Tibial artery (tissue), 4 donors: ENCODE data around the gene TACC2.

Experiments
- DNase-seq, 2 donors: peaks; one replicate each; pipeline ENCODE4 v3.0.0-alpha.2; 2019
- H3K27ac ChIP-seq, 2 donors: fragments of 200-600 bp; sonication (generic) in 1 of 2; 1 replicate in 1 of 2; 2 replicates in 1 of 2; pipeline ENCODE4 v1.5.1; 2018 to 2019; ENCODE audit warnings: mild to moderate bottlenecking in 1 of 2
- H3K27me3 ChIP-seq, 2 donors: fragments of 200-600 bp; sonication (generic) in 1 of 2; one replicate each; pipeline versions ENCODE4 v1.5.1 to v1.6.0; 2016 to 2019
- H3K36me3 ChIP-seq, 3 donors: fragments of 200-600 bp; sonication (generic) in 2 of 3; one replicate each; pipeline ENCODE4 v1.5.1; 2016 to 2019; ENCODE audit warnings: mild to moderate bottlenecking in 2 of 3
- H3K4me1 ChIP-seq, 4 donors: fragments of 200-600 bp; sonication (generic) in 2 of 4; 1 replicate in 3 of 4; 2 replicates in 1 of 4; pipeline ENCODE4 v1.5.1; 2016 to 2019
- H3K4me3 ChIP-seq, 2 donors: fragments of 200-600 bp; sonication (generic) in 1 of 2; 1 replicate in 1 of 2; 2 replicates in 1 of 2; pipeline ENCODE4 v1.5.1; 2018 to 2019; ENCODE audit warnings: mild to moderate bottlenecking in 2 of 2
- H3K9me3 ChIP-seq, 3 donors: fragments of 200-600 bp; sonication (generic) in 1 of 3; one replicate each; pipeline ENCODE4 v1.5.1; 2016 to 2019
- intact Hi-C: fragments of 100-400 bp; cut with DNase I; formaldehyde crosslinking; loops from one replicate; pipeline ENCODE4 v1.15.0; 2023; ENCODE audit warnings: low total_unique reads
- TF ChIP-seq, protein P1 (sequence below), 2 experiments: fragments of 200-600 bp in 1 of 2; fragments of 450-650 bp in 1 of 2; IDR thresholded peaks; one replicate each; pipeline ENCODE4 v1.5.1; 2017 to 2019; ENCODE audit warnings: antibody characterized with exemption in 2 of 2, mild to moderate bottlenecking in 1 of 2, moderate library complexity in 1 of 2

Gene TACC2

DNA sequence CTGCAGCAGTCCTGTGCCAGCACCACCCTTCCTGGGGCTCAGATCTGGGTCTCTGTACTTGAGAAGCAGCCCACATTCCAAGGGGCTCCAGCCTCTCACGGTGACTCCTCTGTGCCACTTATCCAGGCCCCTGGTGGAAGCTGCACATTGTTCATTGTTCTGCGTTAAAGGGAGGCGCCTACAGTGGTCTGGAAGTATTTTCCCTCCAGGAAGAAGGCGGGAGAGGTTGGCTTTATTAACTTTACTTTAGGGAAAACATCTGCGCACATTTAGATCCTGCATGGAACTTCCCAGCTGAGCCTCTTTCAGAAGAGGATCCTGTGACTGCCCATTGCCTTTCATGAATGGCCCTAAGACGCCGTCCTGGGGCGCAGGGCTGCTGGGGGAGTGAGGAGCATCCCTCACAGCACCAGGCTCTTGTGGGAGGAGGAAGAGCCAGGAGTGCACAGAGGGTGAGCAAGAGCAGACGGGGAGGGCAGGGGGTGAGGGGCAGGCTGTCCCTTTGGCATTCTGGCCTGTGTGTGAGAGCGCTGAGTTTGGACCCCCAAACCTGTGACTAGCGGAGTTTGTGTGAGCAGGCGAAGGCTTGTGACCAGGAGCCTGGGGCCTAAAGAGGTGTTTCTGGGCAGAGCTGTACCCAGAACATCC lies 183.5 kb downstream of the TACC2 start:
- H3K36me3 ChIP-seq = peaks cover 0 to 4% (median 0%) of the 10 kb centered on the region in 3 donors
- no peaks in the 10 kb centered on the region for H3K27me3 ChIP-seq
- no peak overlapping the region for H3K4me3 ChIP-seq
- no peak overlapping the region for H3K27ac ChIP-seq
- TF ChIP-seq, protein P1, sequence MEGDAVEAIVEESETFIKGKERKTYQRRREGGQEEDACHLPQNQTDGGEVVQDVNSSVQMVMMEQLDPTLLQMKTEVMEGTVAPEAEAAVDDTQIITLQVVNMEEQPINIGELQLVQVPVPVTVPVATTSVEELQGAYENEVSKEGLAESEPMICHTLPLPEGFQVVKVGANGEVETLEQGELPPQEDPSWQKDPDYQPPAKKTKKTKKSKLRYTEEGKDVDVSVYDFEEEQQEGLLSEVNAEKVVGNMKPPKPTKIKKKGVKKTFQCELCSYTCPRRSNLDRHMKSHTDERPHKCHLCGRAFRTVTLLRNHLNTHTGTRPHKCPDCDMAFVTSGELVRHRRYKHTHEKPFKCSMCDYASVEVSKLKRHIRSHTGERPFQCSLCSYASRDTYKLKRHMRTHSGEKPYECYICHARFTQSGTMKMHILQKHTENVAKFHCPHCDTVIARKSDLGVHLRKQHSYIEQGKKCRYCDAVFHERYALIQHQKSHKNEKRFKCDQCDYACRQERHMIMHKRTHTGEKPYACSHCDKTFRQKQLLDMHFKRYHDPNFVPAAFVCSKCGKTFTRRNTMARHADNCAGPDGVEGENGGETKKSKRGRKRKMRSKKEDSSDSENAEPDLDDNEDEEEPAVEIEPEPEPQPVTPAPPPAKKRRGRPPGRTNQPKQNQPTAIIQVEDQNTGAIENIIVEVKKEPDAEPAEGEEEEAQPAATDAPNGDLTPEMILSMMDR (IDR thresholded peaks at IDR 0.05) = no peak
- no peaks in the 10 kb centered on the region for H3K9me3 ChIP-seq
- intact Hi-C loops = no loop called here
- H3K4me1 ChIP-seq = peaks cover 0 to 19% (median 5%) of the 10 kb centered on the region in 4 donors
- DNase-seq = no peak

DNA sequence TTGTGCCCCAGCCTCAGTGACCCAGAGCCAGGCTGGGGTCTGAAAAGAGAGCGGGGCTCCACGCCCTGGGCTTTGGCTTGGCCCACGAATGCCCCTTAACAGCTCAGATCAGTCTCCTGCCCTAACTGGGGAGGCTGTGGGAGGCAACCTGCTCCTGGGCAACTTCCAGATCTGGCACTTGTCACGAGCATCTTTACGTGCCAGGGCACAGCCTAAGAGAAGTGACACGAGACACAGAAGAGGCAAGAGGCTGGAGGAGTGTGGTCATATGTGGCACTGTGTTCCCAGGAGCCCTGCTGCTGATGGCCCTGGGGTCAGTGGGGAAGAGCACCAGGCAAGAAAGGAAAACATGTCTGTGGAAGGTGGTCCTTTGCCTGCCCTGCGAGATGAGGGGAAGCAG lies 184.4 kb downstream of the TACC2 start:
- H3K4me1 ChIP-seq = peaks cover 0 to 19% (median 5%) of the 10 kb centered on the region in 4 donors
- no peak overlapping the region for H3K27ac ChIP-seq
- no peak overlapping the region for H3K4me3 ChIP-seq
- H3K36me3 ChIP-seq = peaks cover 0 to 4% (median 0%) of the 10 kb centered on the region in 3 donors
- TF ChIP-seq, protein P1 (IDR thresholded peaks at IDR 0.05) = no peak
- no peak for DNase-seq
- no peaks in the 10 kb centered on the region for H3K9me3 ChIP-seq
- no peaks in the 10 kb centered on the region for H3K27me3 ChIP-seq
- intact Hi-C loops = no loop called here

DNA sequence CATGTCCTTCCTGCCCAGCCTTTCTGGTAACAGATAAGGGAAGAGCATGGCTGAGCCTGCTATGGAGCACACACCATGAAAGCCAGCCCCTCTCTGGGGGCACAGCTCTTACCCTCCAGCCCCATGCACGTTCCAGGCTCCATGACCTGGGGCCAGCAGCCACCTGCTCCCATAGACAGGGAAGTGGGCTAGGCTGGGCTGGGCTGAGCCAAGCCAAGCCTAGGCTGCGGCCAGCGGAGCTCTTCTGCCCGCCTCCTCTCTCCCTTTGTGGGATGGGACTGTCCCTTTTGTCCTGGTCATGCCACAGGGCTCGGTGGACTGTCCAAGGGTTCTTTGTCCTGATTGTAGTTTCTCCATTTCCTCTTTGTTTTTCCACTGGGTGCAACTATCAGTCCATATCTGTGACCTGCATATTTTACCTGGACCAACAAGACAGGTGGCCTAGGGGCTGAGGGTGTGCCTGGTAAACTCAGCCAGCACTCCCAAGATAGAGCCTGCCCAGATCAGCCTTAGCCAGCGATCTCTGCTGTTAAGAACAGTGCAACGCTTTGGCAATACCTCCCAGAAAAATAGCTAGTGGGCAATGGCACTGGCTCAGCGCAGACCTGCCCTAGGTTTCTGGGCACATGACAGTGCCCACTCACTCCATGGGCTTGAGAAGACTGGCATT lies 184.9 kb downstream of the TACC2 start:
- Histone ChIP-seq H3K27ac (no peak overlapping the region), H3K36me3 (peaks cover 0 to 4% (median 0%) of the 10 kb centered on the region in 3 donors), H3K9me3 (no peaks in the 10 kb centered on the region), H3K27me3 (no peaks in the 10 kb centered on the region), H3K4me1 (peaks cover 0 to 19% (median 5%) of the 10 kb centered on the region in 4 donors), H3K4me3 (no peak overlapping the region)
- TF ChIP-seq, protein P1 (IDR thresholded peaks at IDR 0.05) = no peak
- intact Hi-C loops = no loop called here
- no peak for DNase-seq

DNA sequence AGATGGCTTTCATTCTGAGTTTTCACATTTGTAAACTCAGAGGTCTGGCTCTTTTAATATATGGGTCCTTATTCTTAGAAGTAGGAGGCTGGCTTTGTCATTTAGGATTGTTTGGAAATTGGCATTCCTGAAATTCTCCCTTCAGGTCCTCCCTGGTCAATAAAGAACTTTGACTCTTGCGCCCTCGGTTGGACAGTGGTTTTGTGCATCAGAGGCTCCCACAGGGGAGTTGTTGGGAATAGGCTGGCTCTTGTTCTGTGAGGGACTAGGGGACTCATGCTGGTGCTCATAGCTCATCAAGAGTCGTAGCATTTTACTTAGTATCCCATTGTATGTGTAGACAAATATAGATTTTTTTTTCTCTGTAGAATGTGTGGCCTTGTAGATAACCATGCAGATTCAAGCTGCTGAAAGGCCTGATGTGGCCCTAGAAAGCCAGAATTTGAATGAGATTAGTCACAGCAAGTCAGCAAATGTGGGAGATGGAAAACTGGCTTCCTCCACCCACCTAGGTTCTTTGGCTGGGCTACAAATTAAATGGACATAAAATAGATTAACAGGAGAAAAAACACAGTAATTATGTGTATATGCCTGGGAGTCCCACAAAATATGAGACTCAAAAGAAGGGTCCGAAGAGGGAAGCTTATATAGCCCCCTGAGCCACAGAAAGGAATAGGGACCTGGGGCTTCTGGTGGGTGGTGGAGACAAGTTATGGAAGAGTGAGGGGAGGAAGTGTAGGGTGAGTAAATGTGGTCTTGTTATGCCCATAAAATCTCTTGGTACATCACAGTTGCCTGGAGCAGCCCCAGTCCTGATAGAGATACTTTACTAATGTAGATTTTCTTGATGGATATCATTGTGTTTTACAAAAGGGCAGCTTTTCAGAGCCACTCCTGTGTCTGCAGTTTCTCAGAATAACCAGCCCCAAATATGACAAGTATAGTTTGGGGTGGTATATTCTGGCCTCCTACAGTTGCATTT lies 187.6 kb downstream of the TACC2 start:
- TF ChIP-seq, protein P1 (IDR thresholded peaks at IDR 0.05) = no peak
- Histone ChIP-seq H3K27me3 (no peaks in the 10 kb centered on the region), H3K27ac (no peak overlapping the region), H3K4me3 (no peak overlapping the region), H3K9me3 (no peaks in the 10 kb centered on the region), H3K36me3 (peaks cover 0 to 4% (median 0%) of the 10 kb centered on the region in 3 donors), H3K4me1 (peaks cover 0 to 19% (median 2%) of the 10 kb centered on the region in 4 donors)
- no peak for DNase-seq
- intact Hi-C loops = no loop called here

DNA sequence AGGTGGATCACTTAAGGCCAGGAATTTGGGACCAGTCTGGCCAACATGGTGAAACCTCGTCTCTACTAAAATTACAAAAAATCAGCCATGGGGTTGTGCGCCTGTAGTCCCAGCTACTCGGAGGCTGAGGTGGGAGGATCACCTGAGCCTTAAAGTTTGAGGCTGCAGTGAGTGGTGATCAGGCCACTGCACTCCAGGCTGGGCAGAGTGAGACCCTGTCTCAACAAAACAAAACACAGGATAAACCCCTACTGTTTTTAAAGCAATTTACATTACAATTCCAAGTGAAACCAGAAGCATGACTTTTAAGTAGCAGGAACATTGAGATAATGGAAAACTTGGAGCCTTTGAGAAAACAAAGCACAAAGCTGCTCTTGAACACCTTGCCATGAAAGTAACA lies 189.7 kb downstream of the TACC2 start:
- Histone ChIP-seq H3K27me3 (no peaks in the 10 kb centered on the region), H3K4me3 (no peak overlapping the region), H3K9me3 (no peaks in the 10 kb centered on the region), H3K36me3 (peaks cover 0 to 2% (median 0%) of the 10 kb centered on the region in 3 donors), H3K4me1 (peaks cover 0 to 12% (median 10%) of the 10 kb centered on the region in 4 donors), H3K27ac (no peak overlapping the region)
- intact Hi-C loops = no loop called here
- no peak for DNase-seq
- TF ChIP-seq, protein P1 (IDR thresholded peaks at IDR 0.05) = no peak
